Esophagus squamous epithelium (tissue), 5 donors: Measurements from ENCODE around the gene SGK1. TPM values are rescaled to one million over a fixed set of nuclear protein-coding genes. Genes with fewer than 3 reads are reported as not detected.
"Not testable (repeated sequence)": the region's sequence is repeated elsewhere in the genome, so short reads cannot be mapped to it uniquely, and the experiment has no call there.

Experiments used
- DNase-seq: peaks from one replicate; lab custom pipeline; 2025; lab: John Stamatoyannopoulos, UW
- H3K27ac ChIP-seq, 4 donors: fragments of 200-600 bp; sonication (generic); one replicate each; pipeline ENCODE4 v1.5.1; 2016 to 2019; ENCODE audit warnings: mild to moderate bottlenecking in 1 of 4
- H3K27me3 ChIP-seq, 4 donors: fragments of 200-600 bp; sonication (generic); 1 replicate in 3 of 4; 2 replicates in 1 of 4; pipeline versions ENCODE4 v1.5.1 to v1.6.0; 2017 to 2021; ENCODE audit warnings: antibody characterized with exemption in 1 of 4
- H3K36me3 ChIP-seq, 3 donors: fragments of 200-600 bp; sonication (generic); one replicate each; pipeline ENCODE4 v1.5.1; 2016 to 2019
- H3K4me1 ChIP-seq, 3 donors: fragments of 200-600 bp; sonication (generic); one replicate each; pipeline ENCODE4 v1.5.1; 2017 to 2019
- H3K4me3 ChIP-seq, 4 donors: fragments of 200-600 bp; sonication (generic); 1 replicate in 3 of 4; 2 replicates in 1 of 4; pipeline ENCODE4 v1.5.1; 2016 to 2019; ENCODE audit warnings: mild to moderate bottlenecking in 2 of 4, moderate library complexity in 1 of 4
- H3K9me3 ChIP-seq, 3 donors: fragments of 200-600 bp; sonication (generic); one replicate each; pipeline ENCODE4 v1.5.1; 2016 to 2019
- CTCF ChIP-seq, 6 experiments: fragments of 450-650 bp in 4 of 6; fragments of 200-600 bp in 2 of 6; sonication (generic) in 2 of 6; IDR thresholded peaks; one replicate each; pipeline ENCODE4 v1.5.1; 2016 to 2019; ENCODE audit warnings: antibody characterized with exemption in 6 of 6, mild to moderate bottlenecking in 4 of 6, moderate library complexity in 4 of 6
- POLR2A ChIP-seq, 4 donors: fragments of 450-650 bp; IDR thresholded peaks; one replicate each; pipeline ENCODE4 v1.6.1; 2017; ENCODE audit warnings: antibody characterized with exemption in 4 of 4, mild to moderate bottlenecking in 4 of 4, moderate library complexity in 3 of 4
- WGBS, 2 donors: methylation state at CpG; one replicate each; pipeline ENCODE4 v1.1.5; 2018; 5-methylcytosine and 5-hydroxymethylcytosine counted together
- intact Hi-C: fragments of 100-400 bp; cut with DNase I; formaldehyde crosslinking; loops from one replicate; pipeline ENCODE4 v1.15.0; 2022
- total RNA-seq, 4 donors: library from RNA; depleted of rRNA; stranded (reverse); fragments of >200 nt; gene quantifications; one replicate each; pipeline ENCODE4 v1.1.0, GENCODE V29; 2016
- donor health status: DM: yes; HTN: yes; CAD: no.

SGK1 gene
- total RNA-seq, 4 donors from 2014 or later, result 93.8 to 170 (median 154) TPM

GRCh38 chr6:134278000-134278399 is 39.9 kb downstream of the SGK1 start:
- intact Hi-C loops, result no loop called here
- H3K9me3 ChIP-seq, result no peaks in the 10 kb centered on the region
- no peak overlapping the region for H3K4me3 ChIP-seq
- TF ChIP-seq CTCF (IDR thresholded peaks at IDR 0.05), result no peak
- no peak for TF ChIP-seq POLR2A (IDR thresholded peaks at IDR 0.05)
- DNase-seq, result no peak
- no peaks in the 10 kb centered on the region for H3K27me3 ChIP-seq
- WGBS, 2 donors, result 83 to 85% methylated on average over 6 of the region's 6 CpGs
- no peaks in the 10 kb centered on the region for H3K4me1 ChIP-seq
- H3K27ac ChIP-seq, result no peak overlapping the region
- H3K36me3 ChIP-seq, result no peaks in the 10 kb centered on the region

GRCh38 chr6:134276891-134277377 is 41.0 kb downstream of the SGK1 start:
- 65 to 76% methylated on average over 4 of the region's 4 CpGs for WGBS, 2 donors
- H3K36me3 ChIP-seq, H3K4me3 ChIP-seq, H3K9me3 ChIP-seq, H3K27me3 ChIP-seq, intact Hi-C loops, H3K4me1 ChIP-seq, DNase-seq, H3K27ac ChIP-seq: not testable (repeated sequence)

- peaks cover 0 to 18% (median 10%) of the 10 kb centered on the region in 3 donors for H3K4me1 ChIP-seq
- H3K27ac ChIP-seq, result no peak overlapping the region
- no peak overlapping the region for H3K4me3 ChIP-seq
- WGBS, 2 donors, result 63 to 80% methylated on average over 5 of the region's 5 CpGs
- intact Hi-C loops, result no loop called here
- H3K27me3 ChIP-seq, result no peaks in the 10 kb centered on the region
- TF ChIP-seq POLR2A (IDR thresholded peaks at IDR 0.05) (no peak), CTCF (IDR thresholded peaks at IDR 0.05) (no peak)
- DNase-seq, result no peak
- no peaks in the 10 kb centered on the region for H3K9me3 ChIP-seq
- no peaks in the 10 kb centered on the region for H3K36me3 ChIP-seq
Observed at GRCh38 chr6:134272374-134272773, 45.5 kb downstream of the SGK1 start.

GRCh38 chr6:134267917-134268361 is 50.0 kb downstream of the SGK1 start:
- 56 to 58% methylated on average over 2 to 6 of the region's 10 CpGs for WGBS, 2 donors

GRCh38 chr6:134266776-134267175 is 51.1 kb downstream of the SGK1 start:
- H3K27me3 ChIP-seq, result no peaks in the 10 kb centered on the region
- H3K27ac ChIP-seq, result no peak overlapping the region
- DNase-seq, result no peak
- intact Hi-C loops, result no loop called here
- no peaks in the 10 kb centered on the region for H3K9me3 ChIP-seq
- 55 to 63% methylated on average over 2 of the region's 2 CpGs for WGBS, 2 donors
- TF ChIP-seq CTCF (IDR thresholded peaks at IDR 0.05), result no peak
- no peak for TF ChIP-seq POLR2A (IDR thresholded peaks at IDR 0.05)
- H3K4me3 ChIP-seq, result no peak overlapping the region
- peaks cover 0 to 18% (median 10%) of the 10 kb centered on the region in 3 donors for H3K4me1 ChIP-seq
- no peaks in the 10 kb centered on the region for H3K36me3 ChIP-seq

More at GRCh38 chr6:134267917-134268361, 50.0 kb downstream of the SGK1 start:
- intact Hi-C loops, result no loop called here
- TF ChIP-seq CTCF (IDR thresholded peaks at IDR 0.05) (no peak), POLR2A (IDR thresholded peaks at IDR 0.05) (no peak)
- H3K4me3 ChIP-seq, result no peak overlapping the region
- no peak for DNase-seq
- H3K9me3 ChIP-seq, result no peaks in the 10 kb centered on the region
- no peaks in the 10 kb centered on the region for H3K27me3 ChIP-seq
- H3K27ac ChIP-seq, result peak overlapping the region in 3 of 4 donors; percentile 45 to 74 (median 56)
- H3K36me3 ChIP-seq, result no peaks in the 10 kb centered on the region
- H3K4me1 ChIP-seq, result peaks cover 0 to 18% (median 10%) of the 10 kb centered on the region in 3 donors

GRCh38 chr6:134261766-134262165 is 56.1 kb downstream of the SGK1 start:
- no peak overlapping the region for H3K27ac ChIP-seq
- H3K9me3 ChIP-seq, result no peaks in the 10 kb centered on the region
- no peak overlapping the region for H3K4me3 ChIP-seq
- DNase-seq, result no peak
- intact Hi-C loops, result no loop called here
- 78 to 79% methylated on average over 5 of the region's 5 CpGs for WGBS, 2 donors
- H3K36me3 ChIP-seq, result no peaks in the 10 kb centered on the region
- H3K4me1 ChIP-seq, result no peaks in the 10 kb centered on the region
- H3K27me3 ChIP-seq, result no peaks in the 10 kb centered on the region
- TF ChIP-seq POLR2A (IDR thresholded peaks at IDR 0.05) (no peak), CTCF (IDR thresholded peaks at IDR 0.05) (no peak)
